H54 (cell line): ENCODE data around the gene RTF1.
A peak's percentile ranks its signal among the peaks of the same experiment; 100 is the strongest.
"Not testable (repeated sequence)": the region's sequence is repeated elsewhere in the genome, so short reads cannot be mapped to it uniquely, and the experiment has no call there.

ENCODE experiments used
- DNase-seq: peaks from one replicate; pipeline ENCODE4 v3.0.0; 2011; ENCODE audit warnings: low spot score, mixed read lengths; ENCODE audit not compliant: insufficient read length
- FAIRE-seq: peaks from 3 replicates; lab custom pipeline; 2011; peaks lifted over from hg19 to GRCh38; lab: Jason Lieb, UNC
- POLR2A ChIP-seq: IDR thresholded peaks from 2 replicates; pipeline ENCODE4 v1.6.1; 2011; ENCODE audit warnings: low read depth, mild to moderate bottlenecking, low read length

Gene RTF1

DNA sequence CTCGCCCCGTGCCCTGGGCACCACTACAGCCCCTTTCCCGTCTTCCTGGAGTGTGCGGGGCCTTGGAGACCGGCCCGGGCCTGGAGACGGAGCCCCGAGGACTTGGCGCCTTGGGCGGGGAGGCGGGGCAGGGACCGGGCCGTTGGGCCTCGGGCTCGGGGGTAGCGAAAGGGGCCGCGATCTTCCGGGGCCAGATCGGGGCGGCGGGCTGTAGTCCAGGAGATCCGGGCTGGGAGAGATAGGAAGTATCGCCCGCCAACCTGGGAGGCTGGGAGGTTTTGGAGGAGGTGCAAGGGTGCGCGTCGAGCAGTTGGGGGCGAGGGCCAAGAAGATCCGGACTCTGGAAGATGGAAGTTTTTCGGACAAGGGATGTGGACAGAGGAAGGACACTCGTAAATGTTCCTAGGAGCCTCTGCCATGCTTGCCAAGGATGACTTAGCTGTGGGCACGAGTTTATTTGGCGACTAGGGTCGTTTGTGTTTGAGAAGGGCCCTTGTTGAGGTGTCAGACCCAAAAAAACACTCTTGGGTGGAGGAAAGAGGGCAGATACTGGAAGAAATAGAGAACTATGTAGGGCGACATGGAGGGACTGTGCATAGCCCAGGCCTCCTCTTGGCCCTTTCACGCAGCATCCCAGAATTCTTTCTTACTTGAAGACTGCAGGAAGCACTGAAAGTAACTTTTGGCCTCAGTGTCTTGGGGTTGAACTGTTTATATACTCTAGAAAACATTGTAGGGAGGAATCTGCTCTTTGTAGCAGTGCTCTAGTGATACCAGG is 712 bp downstream of the RTF1 start:
- TF ChIP-seq POLR2A: no peak
- FAIRE-seq (no peak), DNase-seq (peak; percentile 42)

DNA sequence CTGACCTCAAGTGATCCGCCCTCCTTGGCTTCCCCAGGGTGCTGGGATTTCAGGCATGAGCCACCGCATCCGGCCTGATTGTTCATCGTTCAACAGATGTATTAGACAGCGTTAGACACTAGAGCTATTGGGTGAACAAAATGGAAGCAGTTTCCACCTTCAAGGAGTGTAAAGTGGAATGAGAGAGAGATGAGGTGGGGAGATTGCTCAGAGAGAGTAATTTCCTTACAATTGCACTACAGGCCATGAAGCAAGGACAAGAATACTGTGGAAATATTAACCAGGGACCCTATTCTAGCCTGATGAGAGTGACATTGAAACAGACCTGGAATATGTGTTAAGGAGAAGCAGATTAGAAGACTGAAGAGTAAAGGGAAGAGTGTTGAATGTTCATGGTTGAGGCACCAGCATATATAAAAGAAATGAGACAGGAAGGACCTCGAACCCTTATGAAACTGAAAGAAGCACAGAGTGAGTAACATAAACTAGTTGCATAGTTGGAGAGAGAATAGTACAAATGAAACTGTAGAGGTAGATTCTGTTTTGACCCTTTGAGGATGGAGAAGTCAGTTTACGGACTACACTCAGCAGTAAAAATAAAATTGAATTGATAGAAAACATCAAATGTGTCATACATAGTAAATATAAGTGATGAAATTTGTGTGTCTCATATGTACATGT is 7.2 kb downstream of the RTF1 start:
- no peak for DNase-seq
- FAIRE-seq: no peak
- TF ChIP-seq POLR2A: no peak

DNA sequence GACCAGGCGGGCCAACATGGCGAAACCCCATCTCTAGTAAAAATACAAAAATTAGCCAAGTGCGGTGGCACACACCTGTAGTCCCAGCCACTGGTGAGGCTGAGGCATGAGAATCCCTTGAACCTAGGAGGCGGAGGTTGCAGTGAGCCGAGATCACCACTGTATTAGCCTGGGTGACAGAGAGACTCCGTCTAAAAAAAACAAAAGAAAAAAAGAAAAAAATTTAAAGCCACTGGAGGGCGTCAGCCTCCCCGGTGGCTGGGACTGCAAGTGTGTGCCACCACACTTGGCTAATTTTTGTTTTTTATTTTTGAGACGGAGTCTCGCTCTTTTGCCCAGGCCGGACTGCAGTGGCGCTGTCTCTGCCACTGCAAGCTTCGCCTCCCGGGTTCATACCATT is 7.9 kb downstream of the RTF1 start:
- no peak for FAIRE-seq

DNA sequence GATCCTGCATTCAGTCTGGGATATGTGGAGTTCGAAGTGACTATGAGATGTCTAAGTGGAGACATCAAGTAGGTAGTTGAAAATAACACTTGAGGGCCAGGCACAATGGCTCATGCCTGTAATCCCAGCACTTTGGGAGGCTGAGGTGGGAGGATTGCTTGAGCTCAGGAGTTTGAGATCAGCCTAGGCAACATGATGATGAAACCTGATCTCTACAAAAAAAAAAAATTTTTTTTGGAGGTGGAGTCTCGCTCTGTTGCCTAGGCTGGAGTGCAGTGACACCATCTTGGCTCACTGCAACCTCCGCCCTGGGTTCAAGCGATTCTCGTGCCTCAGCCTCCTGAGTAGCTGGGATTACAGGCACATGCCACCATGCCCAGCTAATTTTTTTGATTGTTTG is 9.0 kb downstream of the RTF1 start:
- DNase-seq, FAIRE-seq: not testable (repeated sequence)

More for the DNA sequence above, 7.9 kb downstream of the RTF1 start:
- DNase-seq: no peak
- no peak for TF ChIP-seq POLR2A

DNA sequence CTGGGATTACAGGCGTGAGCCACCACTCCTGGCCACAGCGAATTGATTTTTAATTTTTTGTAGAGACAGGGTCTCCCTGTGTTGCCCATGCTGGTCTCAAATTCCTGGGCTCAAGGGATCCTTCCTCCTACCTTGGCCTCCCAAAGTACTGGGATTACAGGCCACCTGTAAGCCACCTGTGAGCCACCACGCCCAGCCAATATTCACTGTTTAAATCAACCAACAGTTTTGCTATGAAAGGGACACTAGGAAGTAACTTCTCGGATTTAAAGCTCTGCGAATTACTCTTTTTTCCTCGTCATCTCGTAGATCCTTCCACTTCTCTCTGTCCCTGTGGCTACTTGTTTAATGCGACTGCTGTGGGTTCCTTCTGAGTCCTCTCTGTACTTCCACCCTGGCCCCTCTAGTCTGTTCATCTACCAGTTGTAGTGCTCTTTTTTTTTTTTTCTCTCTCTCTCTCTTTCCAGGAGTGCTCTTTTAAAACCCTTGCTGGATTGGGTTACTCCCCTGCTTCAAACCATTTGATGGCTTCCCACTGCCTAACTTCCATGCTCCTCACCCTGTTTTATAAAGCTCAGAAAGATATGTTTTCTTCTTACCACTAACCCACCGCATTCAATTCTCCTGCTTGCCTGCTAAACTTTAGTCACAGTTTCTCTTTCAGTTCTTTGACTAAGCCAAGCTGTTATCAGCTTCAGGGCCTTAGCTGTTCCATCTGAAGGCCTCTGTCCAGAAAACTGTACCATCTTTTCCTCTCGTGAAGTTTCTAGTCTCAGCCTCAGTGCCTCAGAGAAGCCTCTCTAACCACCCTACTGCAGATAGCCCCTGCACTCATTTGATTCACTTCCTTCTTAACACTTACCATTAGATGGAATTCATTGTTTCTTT is 12.4 kb downstream of the RTF1 start:
- DNase-seq (no peak), FAIRE-seq (no peak)

GRCh38 chr15:41435037-41435786 is 18.3 kb downstream of the RTF1 start:
- TF ChIP-seq POLR2A: no peak
- no peak for FAIRE-seq
- DNase-seq: no peak

More for the DNA sequence above, 12.4 kb downstream of the RTF1 start:
- no peak for TF ChIP-seq POLR2A

- DNase-seq (no peak), FAIRE-seq (no peak)
- no peak for TF ChIP-seq POLR2A
These were observed 20.6 kb downstream of the RTF1 start for GRCh38 chr15:41437448-41437847.

DNA sequence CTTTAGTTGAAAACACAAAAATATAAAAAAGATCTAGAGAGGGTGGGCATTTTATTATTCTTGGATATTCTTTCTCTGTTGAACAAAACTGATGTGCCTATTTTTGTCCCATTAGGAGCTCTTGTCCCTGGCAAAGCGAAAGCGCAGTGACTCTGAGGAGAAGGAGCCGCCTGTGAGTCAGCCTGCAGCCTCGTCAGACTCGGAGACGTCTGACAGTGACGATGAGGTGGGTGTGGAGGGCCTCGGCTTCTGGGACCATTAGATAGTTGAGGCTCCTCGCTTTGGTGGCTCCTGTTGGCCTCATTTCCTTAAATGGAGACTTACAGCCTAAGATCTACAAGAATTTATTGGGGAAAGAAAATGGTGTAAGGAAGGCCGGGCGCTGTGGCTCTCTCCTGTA is 21.3 kb downstream of the RTF1 start:
- FAIRE-seq: no peak
- no peak for TF ChIP-seq POLR2A
- DNase-seq: peak; percentile 50

DNA sequence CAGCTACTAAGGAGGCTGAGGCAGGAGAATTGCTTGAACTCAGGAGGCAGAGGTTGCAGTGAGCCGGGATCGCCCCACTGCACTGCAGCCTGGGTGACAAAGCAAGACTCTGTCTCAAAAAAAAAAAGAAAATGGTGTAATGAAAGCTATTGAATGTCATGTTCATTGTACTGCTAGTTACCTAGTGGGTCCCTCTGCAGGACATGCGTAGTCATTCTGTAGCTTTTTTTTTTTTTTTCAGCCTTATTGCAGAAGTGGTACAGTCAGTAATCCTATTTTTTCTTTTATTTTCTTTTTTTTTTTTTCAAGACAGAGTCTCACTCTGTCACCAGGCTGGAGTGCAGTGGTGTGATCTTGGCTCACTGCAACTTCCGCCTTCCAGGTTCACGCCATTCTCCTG is 21.9 kb downstream of the RTF1 start:
- not testable (repeated sequence) for DNase-seq

GRCh38 chr15:41443275-41443674 is 26.4 kb downstream of the RTF1 start:
- DNase-seq (no peak), FAIRE-seq (no peak)
- no peak for TF ChIP-seq POLR2A

More for the DNA sequence above, 21.9 kb downstream of the RTF1 start:
- not testable (repeated sequence) for FAIRE-seq

- DNase-seq (no peak), FAIRE-seq (no peak)
- TF ChIP-seq POLR2A: no peak
These were observed 28.5 kb downstream of the RTF1 start for GRCh38 chr15:41445399-41445798.

DNA sequence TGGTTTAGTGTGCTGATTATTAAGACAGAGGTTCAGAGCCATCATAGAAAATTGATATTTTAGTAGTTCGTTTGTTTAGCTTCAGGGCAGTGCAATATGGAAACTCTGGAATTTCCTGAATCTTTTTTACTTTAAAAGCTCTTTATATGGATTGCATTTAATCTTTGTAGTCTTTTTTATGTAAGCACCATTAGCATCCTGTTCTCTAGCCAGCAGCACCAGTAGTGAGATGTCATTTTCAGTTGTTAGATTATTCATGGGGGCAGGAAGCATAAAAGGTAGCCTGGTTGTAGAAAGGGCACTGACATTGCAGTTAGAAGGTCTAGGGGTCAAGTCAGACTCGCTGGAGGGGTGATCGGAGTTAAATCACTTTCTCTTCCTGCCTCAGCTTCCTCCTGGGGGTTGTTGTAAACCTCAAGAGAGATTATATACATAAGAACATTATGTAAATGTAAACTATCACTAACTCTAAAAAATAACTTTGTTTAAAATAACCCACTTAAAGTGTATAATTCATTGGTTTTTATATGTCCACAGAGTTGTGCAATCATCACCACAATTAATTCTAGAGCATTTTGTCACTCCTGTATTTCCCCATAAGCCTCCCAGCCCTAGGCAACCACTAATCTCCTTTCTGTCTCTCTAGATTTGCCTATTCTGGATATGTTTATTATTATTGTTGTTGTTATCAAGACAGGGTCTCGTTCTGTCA is 45.3 kb downstream of the RTF1 start:
- TF ChIP-seq POLR2A: no peak
- FAIRE-seq: no peak
- no peak for DNase-seq
